ENCODE data around the gene SLC7A14. TPM values are rescaled to one million over a fixed set of nuclear protein-coding genes. Genes with fewer than 3 reads are reported as not detected.

Gene SLC7A14
- total RNA-seq, 4 donors from 2014 or later: 0.44 TPM; not detected in 3

DNA sequence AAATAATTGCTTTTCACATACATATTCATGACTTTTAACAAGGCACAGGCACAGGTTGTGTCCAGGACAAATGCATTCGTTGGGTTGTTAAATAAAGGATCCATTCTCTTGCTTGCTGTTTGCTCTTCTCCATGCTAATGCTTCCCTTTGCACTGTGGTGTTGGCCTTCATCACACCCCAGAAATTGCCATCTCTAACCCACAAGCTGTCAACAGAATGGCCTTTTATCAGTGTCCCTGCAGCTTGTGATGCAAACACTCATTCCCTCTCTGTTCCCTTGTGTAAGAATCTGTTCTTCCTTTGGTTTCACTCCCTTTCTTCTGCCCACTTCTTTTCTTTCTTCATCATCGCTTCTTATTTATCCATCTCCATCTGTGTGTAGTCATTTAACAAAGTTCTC is 72.2 kb downstream of the SLC7A14 start:
- Histone ChIP-seq H3K4me1 (no peaks in the 10 kb centered on the region), H3K36me3 (no peaks in the 10 kb centered on the region), H3K27ac (no peak overlapping the region), H3K4me3 (no peak overlapping the region), H3K27me3 (no peaks in the 10 kb centered on the region), H3K9me3 (no peaks in the 10 kb centered on the region)
- no peak for DNase-seq (ENCODE audit: low spot score in 2 of 2)
- 53 to 63% methylated on average over 2 of the region's 2 CpGs for WGBS, 2 donors
- no peak for TF ChIP-seq POLR2A (IDR thresholded peaks at IDR 0.05)
- TF ChIP-seq EP300 (IDR thresholded peaks at IDR 0.05): no peak
- TF ChIP-seq, protein P1, sequence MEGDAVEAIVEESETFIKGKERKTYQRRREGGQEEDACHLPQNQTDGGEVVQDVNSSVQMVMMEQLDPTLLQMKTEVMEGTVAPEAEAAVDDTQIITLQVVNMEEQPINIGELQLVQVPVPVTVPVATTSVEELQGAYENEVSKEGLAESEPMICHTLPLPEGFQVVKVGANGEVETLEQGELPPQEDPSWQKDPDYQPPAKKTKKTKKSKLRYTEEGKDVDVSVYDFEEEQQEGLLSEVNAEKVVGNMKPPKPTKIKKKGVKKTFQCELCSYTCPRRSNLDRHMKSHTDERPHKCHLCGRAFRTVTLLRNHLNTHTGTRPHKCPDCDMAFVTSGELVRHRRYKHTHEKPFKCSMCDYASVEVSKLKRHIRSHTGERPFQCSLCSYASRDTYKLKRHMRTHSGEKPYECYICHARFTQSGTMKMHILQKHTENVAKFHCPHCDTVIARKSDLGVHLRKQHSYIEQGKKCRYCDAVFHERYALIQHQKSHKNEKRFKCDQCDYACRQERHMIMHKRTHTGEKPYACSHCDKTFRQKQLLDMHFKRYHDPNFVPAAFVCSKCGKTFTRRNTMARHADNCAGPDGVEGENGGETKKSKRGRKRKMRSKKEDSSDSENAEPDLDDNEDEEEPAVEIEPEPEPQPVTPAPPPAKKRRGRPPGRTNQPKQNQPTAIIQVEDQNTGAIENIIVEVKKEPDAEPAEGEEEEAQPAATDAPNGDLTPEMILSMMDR (IDR thresholded peaks at IDR 0.05): no peak

DNA sequence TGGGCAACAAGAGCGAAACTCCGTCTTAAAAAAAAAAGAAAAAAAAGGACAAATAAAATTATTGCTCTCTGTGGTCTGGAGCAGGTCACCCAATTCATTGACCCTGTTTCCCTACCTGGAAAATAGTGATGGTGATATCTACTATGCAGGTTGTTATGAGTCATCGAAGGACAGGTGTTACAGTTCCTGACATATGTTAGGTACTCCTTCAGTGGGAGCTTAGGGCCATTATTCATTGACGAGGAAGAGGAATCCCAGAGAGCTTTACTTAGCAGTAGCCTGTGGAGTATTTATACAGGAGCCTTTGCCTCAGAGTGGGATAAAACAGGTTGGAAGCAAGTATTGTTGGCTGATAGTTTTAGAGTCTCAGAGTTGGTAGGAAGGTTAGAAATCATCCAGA is 74.5 kb downstream of the SLC7A14 start:
- H3K4me3 ChIP-seq: no peak overlapping the region
- no peak overlapping the region for H3K27ac ChIP-seq
- DNase-seq (ENCODE audit: low spot score in 2 of 2): no peak
- no peak for TF ChIP-seq POLR2A (IDR thresholded peaks at IDR 0.05)
- TF ChIP-seq, protein P1 (IDR thresholded peaks at IDR 0.05): no peak
- TF ChIP-seq EP300 (IDR thresholded peaks at IDR 0.05): no peak
- H3K9me3 ChIP-seq: no peaks in the 10 kb centered on the region
- H3K36me3 ChIP-seq: no peaks in the 10 kb centered on the region
- peaks cover 0 to 9% (median 0%) of the 10 kb centered on the region in 4 donors for H3K4me1 ChIP-seq
- 86 to 93% methylated on average over 4 of the region's 4 CpGs for WGBS, 2 donors
- no peaks in the 10 kb centered on the region for H3K27me3 ChIP-seq

DNA sequence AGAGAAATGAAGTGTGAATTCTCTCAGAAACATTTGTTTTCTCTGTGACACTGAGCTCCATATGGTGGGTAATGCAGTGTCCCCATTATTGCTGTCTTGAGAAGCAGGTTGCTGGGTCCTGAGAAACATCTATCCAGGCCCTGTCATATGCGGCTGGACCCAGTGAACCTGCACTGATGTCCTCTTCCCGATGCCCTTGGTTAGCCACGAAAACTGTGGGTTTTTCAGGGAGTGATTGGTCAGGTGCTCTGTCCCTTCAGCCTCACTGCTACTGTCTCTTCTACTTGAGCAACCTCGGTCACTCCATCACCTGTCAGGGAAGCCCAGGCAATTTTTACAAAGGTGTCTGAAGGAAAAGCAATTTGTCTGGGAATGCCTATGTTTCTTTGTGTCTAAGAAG is 77.0 kb downstream of the SLC7A14 start:
- no peaks in the 10 kb centered on the region for H3K27me3 ChIP-seq
- TF ChIP-seq, protein P1 (IDR thresholded peaks at IDR 0.05): no peak
- no peak for TF ChIP-seq EP300 (IDR thresholded peaks at IDR 0.05)
- no peak for TF ChIP-seq POLR2A (IDR thresholded peaks at IDR 0.05)
- H3K27ac ChIP-seq: no peak overlapping the region
- no peaks in the 10 kb centered on the region for H3K36me3 ChIP-seq
- no peak overlapping the region for H3K4me3 ChIP-seq
- 64 to 95% methylated on average over 4 of the region's 4 CpGs for WGBS, 2 donors
- no peaks in the 10 kb centered on the region for H3K9me3 ChIP-seq
- no peak for DNase-seq (ENCODE audit: low spot score in 2 of 2)
- H3K4me1 ChIP-seq: peaks cover 0 to 9% (median 0%) of the 10 kb centered on the region in 4 donors

DNA sequence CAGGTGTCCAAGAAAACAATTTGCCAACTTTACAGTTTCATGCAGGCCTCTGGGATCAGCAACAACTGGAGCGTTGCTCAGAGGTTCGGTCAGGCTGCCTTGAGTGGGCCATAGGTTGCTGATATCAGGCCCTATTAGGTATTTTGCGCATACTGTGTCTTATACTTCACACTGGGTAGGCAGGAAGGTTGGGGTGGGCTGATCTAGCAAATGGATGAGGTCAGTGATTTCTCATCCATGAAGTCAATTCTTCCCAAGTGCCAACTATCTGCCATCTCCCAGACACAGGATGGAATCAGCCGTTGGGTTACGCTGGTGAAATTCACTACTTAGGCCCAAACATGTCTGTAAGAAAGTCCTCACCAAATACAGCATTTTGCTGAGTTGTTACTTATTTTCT is 77.6 kb downstream of the SLC7A14 start:
- H3K4me3 ChIP-seq: no peak overlapping the region
- 98% methylated on average over 5 of the region's 5 CpGs for WGBS, 2 donors
- H3K36me3 ChIP-seq: no peaks in the 10 kb centered on the region
- H3K27me3 ChIP-seq: no peaks in the 10 kb centered on the region
- DNase-seq (ENCODE audit: low spot score in 2 of 2): no peak
- TF ChIP-seq EP300 (IDR thresholded peaks at IDR 0.05): no peak
- no peak for TF ChIP-seq POLR2A (IDR thresholded peaks at IDR 0.05)
- TF ChIP-seq, protein P1 (IDR thresholded peaks at IDR 0.05): no peak
- no peaks in the 10 kb centered on the region for H3K9me3 ChIP-seq
- H3K27ac ChIP-seq: no peak overlapping the region
- H3K4me1 ChIP-seq: peaks cover 0 to 9% (median 0%) of the 10 kb centered on the region in 4 donors

DNA sequence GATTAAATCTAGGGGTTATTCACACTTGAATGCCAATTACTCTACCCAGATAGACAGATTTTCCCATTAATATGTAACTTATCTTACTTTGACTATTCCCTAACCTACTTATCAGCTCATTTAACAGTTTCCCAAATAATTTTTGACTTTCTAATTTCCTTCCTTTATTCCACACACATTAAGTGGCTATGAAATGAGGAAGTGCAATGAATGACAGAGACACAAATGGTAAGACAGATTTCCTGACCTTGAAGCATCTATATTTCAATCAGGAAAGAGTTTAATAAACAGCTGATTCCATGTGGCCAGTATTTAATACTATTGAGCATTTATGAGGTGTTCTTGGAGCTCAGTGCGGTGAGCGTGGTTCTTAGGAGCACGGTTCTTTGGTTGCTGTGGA is 78.8 kb downstream of the SLC7A14 start:
- no peaks in the 10 kb centered on the region for H3K36me3 ChIP-seq
- H3K27ac ChIP-seq: no peak overlapping the region
- peaks cover 0 to 19% (median 0%) of the 10 kb centered on the region in 4 donors for H3K4me1 ChIP-seq
- no peaks in the 10 kb centered on the region for H3K27me3 ChIP-seq
- no peaks in the 10 kb centered on the region for H3K9me3 ChIP-seq
- TF ChIP-seq, protein P1 (IDR thresholded peaks at IDR 0.05): no peak
- TF ChIP-seq EP300 (IDR thresholded peaks at IDR 0.05) (no peak), POLR2A (IDR thresholded peaks at IDR 0.05) (no peak)
- no peak overlapping the region for H3K4me3 ChIP-seq
- DNase-seq (ENCODE audit: low spot score in 2 of 2): no peak
- 89 to 94% methylated on average over 3 of the region's 3 CpGs for WGBS, 2 donors

All from tibial nerve (tissue), 4 donors.